ENCODE measurements around the gene PTPN1.

DNA sequence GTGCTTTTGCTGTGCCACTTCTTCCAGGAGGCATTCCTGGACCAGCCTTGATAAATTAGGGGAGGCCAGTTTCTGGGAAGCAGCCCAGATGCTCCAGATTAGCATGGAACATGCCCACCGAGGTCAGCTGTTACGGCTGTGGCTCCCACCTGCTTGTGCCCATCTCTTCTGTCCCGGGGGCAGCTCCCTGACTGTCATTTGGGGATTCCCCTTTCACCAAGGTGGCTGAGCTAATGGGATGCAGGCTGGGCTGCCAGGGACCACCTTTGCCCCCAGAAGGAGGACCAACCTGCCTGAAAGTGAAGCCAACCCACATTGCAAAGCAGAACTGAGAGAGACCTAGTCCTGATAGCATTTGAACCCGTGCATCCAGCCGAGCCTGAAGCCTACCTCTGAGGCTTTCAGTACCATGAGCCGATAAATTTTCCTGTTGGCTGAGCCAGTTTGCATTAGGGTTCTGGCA lies 85.3 kb downstream of the PTPN1 start:
- TF ChIP-seq, protein P1, sequence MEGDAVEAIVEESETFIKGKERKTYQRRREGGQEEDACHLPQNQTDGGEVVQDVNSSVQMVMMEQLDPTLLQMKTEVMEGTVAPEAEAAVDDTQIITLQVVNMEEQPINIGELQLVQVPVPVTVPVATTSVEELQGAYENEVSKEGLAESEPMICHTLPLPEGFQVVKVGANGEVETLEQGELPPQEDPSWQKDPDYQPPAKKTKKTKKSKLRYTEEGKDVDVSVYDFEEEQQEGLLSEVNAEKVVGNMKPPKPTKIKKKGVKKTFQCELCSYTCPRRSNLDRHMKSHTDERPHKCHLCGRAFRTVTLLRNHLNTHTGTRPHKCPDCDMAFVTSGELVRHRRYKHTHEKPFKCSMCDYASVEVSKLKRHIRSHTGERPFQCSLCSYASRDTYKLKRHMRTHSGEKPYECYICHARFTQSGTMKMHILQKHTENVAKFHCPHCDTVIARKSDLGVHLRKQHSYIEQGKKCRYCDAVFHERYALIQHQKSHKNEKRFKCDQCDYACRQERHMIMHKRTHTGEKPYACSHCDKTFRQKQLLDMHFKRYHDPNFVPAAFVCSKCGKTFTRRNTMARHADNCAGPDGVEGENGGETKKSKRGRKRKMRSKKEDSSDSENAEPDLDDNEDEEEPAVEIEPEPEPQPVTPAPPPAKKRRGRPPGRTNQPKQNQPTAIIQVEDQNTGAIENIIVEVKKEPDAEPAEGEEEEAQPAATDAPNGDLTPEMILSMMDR (IDR thresholded peaks at IDR 0.05; ENCODE audit: low read length): no peak
- no peak for TF ChIP-seq EZH2 (IDR thresholded peaks at IDR 0.05; ENCODE audit: borderline replicate concordance, low read length)
